HG03378 (cell line): ENCODE results near the gene OR7C2.
"Not testable (repeated sequence)": the region's sequence is repeated elsewhere in the genome, so short reads cannot be mapped to it uniquely, and the experiment has no call there.

Experiments used
- ATAC-seq: cut with Tn5 transposase; IDR thresholded peaks from one replicate; pipeline ENCODE4 v1.9.1; 2021; ENCODE audit warnings: mild to moderate bottlenecking, moderate library complexity; ENCODE audit not compliant: unreplicated experiment

OR7C2 gene

GRCh38 chr19:14941189-14941588, at the start of gene OR7C2:
TSS of gene OR7C2 (plus strand) at chr19:14941489. CDS start at chr19:14941489, 0 bp downstream.
- ATAC-seq = no peak

- no peak for ATAC-seq
Measured at GRCh38 chr19:14901675-14902260, 39.5 kb upstream of the OR7C2 start.

GRCh38 chr19:14906711-14907110, 34.6 kb upstream of the OR7C2 start:
- ATAC-seq = no peak

- ATAC-seq = no peak
Measured at GRCh38 chr19:14915116-14915515, 26.2 kb upstream of the OR7C2 start.

GRCh38 chr19:14916848-14917247, 24.4 kb upstream of the OR7C2 start:
- ATAC-seq = no peak

GRCh38 chr19:14933506-14933905, 7.8 kb upstream of the OR7C2 start:
- no peak for ATAC-seq

GRCh38 chr19:14940266-14940665, 1.0 kb upstream of the OR7C2 start:
- no peak for ATAC-seq

- no peak for ATAC-seq
Measured at GRCh38 chr19:14943601-14944000, 2.3 kb downstream of the OR7C2 start.

- no peak for ATAC-seq
Measured at GRCh38 chr19:14944456-14944855, 3.2 kb downstream of the OR7C2 start.

GRCh38 chr19:14949413-14949812, 8.1 kb downstream of the OR7C2 start:
- ATAC-seq = not testable (repeated sequence)

- no peak for ATAC-seq
Measured at GRCh38 chr19:14949876-14950275, 8.6 kb downstream of the OR7C2 start.

GRCh38 chr19:14950421-14950820, 9.1 kb downstream of the OR7C2 start:
- ATAC-seq = no peak

GRCh38 chr19:14952767-14953166, 11.5 kb downstream of the OR7C2 start:
- ATAC-seq = no peak

- no peak for ATAC-seq
Measured at GRCh38 chr19:14954071-14954655, 12.9 kb downstream of the OR7C2 start.

GRCh38 chr19:14957464-14957863, 16.2 kb downstream of the OR7C2 start:
- no peak for ATAC-seq

- no peak for ATAC-seq
Measured at GRCh38 chr19:14959263-14959662, 18.0 kb downstream of the OR7C2 start.

- no peak for ATAC-seq
Measured at GRCh38 chr19:14961956-14962685, 20.8 kb downstream of the OR7C2 start.

GRCh38 chr19:14968247-14968646, 27.0 kb downstream of the OR7C2 start:
- ATAC-seq = no peak

GRCh38 chr19:14971474-14971873, 30.2 kb downstream of the OR7C2 start:
- no peak for ATAC-seq

- ATAC-seq = no peak
Measured at GRCh38 chr19:14972676-14973075, 31.4 kb downstream of the OR7C2 start.

GRCh38 chr19:14974488-14974887, 33.2 kb downstream of the OR7C2 start:
- no peak for ATAC-seq

GRCh38 chr19:14977128-14977527, 35.8 kb downstream of the OR7C2 start:
- ATAC-seq = no peak
